T follicular helper cell (primary cell): ENCODE results near the gene SLC25A21.

Experiments
- DNase-seq: peaks from one replicate; pipeline ENCODE4 v3.0.0-alpha.2; 2020; ENCODE audit warnings: low read depth

Gene SLC25A21

GRCh38 chr14:36661506-36662257, 510.7 kb downstream of the SLC25A21 start, which contains the start of gene PAX9:
Gene PAX9 (plus strand): TSS chr14:36661860. CDS start chr14:36662090, 230 bp downstream.
- no peak for DNase-seq

- no peak for DNase-seq
These were observed 511.5 kb downstream of the SLC25A21 start for GRCh38 chr14:36660736-36661505.

- DNase-seq = no peak
These were observed 512.3 kb downstream of the SLC25A21 start for GRCh38 chr14:36659822-36660735.

- DNase-seq = no peak
These were observed 513.2 kb downstream of the SLC25A21 start for GRCh38 chr14:36659010-36659821.

GRCh38 chr14:36658123-36659009, 514.0 kb downstream of the SLC25A21 start:
- DNase-seq = no peak

GRCh38 chr14:36657399-36658122, 514.8 kb downstream of the SLC25A21 start:
- no peak for DNase-seq

- DNase-seq = no peak
These were observed 515.6 kb downstream of the SLC25A21 start for GRCh38 chr14:36656687-36657398.

- DNase-seq = no peak
These were observed 516.3 kb downstream of the SLC25A21 start for GRCh38 chr14:36655963-36656686.

- no peak for DNase-seq
These were observed 516.8 kb downstream of the SLC25A21 start for GRCh38 chr14:36655571-36655962.

GRCh38 chr14:36654794-36655381, 517.5 kb downstream of the SLC25A21 start:
- DNase-seq = no peak

GRCh38 chr14:36653962-36654793, 518.2 kb downstream of the SLC25A21 start:
- no peak for DNase-seq

- DNase-seq = no peak
These were observed 519.0 kb downstream of the SLC25A21 start for GRCh38 chr14:36653413-36653812.

GRCh38 chr14:36652542-36653201, 519.7 kb downstream of the SLC25A21 start:
- DNase-seq = no peak

GRCh38 chr14:36649872-36650650, 522.3 kb downstream of the SLC25A21 start:
- DNase-seq = no peak
